OCI-LY1 (cell line): ENCODE measurements around the gene ADAMTS6.
A peak's percentile ranks its signal among the peaks of the same experiment; 100 is the strongest.

Experiments
- H2AFZ ChIP-seq: fragments of 200-600 bp; sonication (generic), shearing (Covaris generic); 2 replicates; pipeline ENCODE4 v1.6.0; 2014; ENCODE audit warnings: antibody characterized with exemption, mild to moderate bottlenecking, low read length
- H3F3A ChIP-seq: fragments of 200-600 bp; sonication (generic), shearing (Covaris generic); 2 replicates; pipeline ENCODE4 v1.6.0; 2014; ENCODE audit warnings: mild to moderate bottlenecking, antibody characterized with exemption, low read length, moderate library complexity; ENCODE audit not compliant: insufficient read depth
- H3K27ac ChIP-seq: fragments of 200-600 bp; sonication (generic); 2 replicates; pipeline ENCODE4 v1.5.1; 2014; ENCODE audit warnings: low read length, mixed run types, mild to moderate bottlenecking, low read depth; ENCODE audit not compliant: poor library complexity, severe bottlenecking
- H3K27me3 ChIP-seq: fragments of 200-600 bp; sonication (generic); 2 replicates; pipeline ENCODE4 v1.6.0; 2014; ENCODE audit warnings: antibody characterized with exemption, mild to moderate bottlenecking, low read length, moderate library complexity; ENCODE audit not compliant: insufficient read depth
- H3K36me3 ChIP-seq: fragments of 200-600 bp; sonication (generic); 2 replicates; pipeline ENCODE4 v1.6.1; 2014; ENCODE audit warnings: mild to moderate bottlenecking, antibody characterized with exemption, low read length, moderate library complexity, mixed read lengths; ENCODE audit not compliant: insufficient read depth
- H3K4me1 ChIP-seq: fragments of 200-600 bp; sonication (generic); 2 replicates; pipeline ENCODE4 v1.5.1; 2014; ENCODE audit warnings: mild to moderate bottlenecking, low read length, moderate library complexity; ENCODE audit not compliant: insufficient read depth, severe bottlenecking
- H3K4me2 ChIP-seq: fragments of 200-600 bp; sonication (generic), shearing (Covaris generic); 2 replicates; pipeline ENCODE4 v1.6.1; 2014; ENCODE audit warnings: low read length
- H3K4me3 ChIP-seq: fragments of 200-600 bp; sonication (generic); 2 replicates; pipeline ENCODE4 v1.5.1; 2014; ENCODE audit warnings: low read length, low read depth, mild to moderate bottlenecking, mixed read lengths; ENCODE audit not compliant: poor library complexity, severe bottlenecking
- H3K79me2 ChIP-seq: fragments of 200-600 bp; shearing (Covaris generic); 2 replicates; pipeline ENCODE4 v1.6.1; 2016; ENCODE audit warnings: mixed run types, low read length, mixed read lengths; ENCODE audit not compliant: insufficient read depth
- H3K9ac ChIP-seq: fragments of 200-600 bp; sonication (generic), shearing (Covaris generic); 2 replicates; pipeline ENCODE4 v1.6.1; 2014; ENCODE audit warnings: mild to moderate bottlenecking, low read length, mixed read lengths
- H3K9me2 ChIP-seq: fragments of 200-600 bp; sonication (generic), shearing (Covaris generic); 2 replicates; pipeline ENCODE4 v1.6.1; 2014; ENCODE audit warnings: low read depth, mild to moderate bottlenecking, low read length, mixed read lengths
- H3K9me3 ChIP-seq: fragments of 200-600 bp; shearing (Covaris generic); 2 replicates; pipeline ENCODE4 v1.6.1; 2014; ENCODE audit warnings: low read length, mixed read lengths
- H4K20me1 ChIP-seq: fragments of 200-600 bp; sonication (generic), shearing (Covaris generic); 2 replicates; pipeline ENCODE4 v1.6.0; 2016; ENCODE audit warnings: mild to moderate bottlenecking, low read length; ENCODE audit not compliant: insufficient read depth
- EZH2 ChIP-seq: fragments of 200-600 bp; sonication (generic), shearing (Covaris generic); IDR thresholded peaks from 2 replicates; pipeline ENCODE4 v1.8.0; 2017; ENCODE audit warnings: borderline replicate concordance, mixed run types, mild to moderate bottlenecking, antibody characterized with exemption, low read length, moderate library complexity, mixed read lengths
- TF ChIP-seq, protein P1 (sequence below): fragments of 200-600 bp; sonication (generic), shearing (Covaris generic); IDR thresholded peaks from 2 replicates; pipeline ENCODE4 v1.5.1; 2017; ENCODE audit warnings: mild to moderate bottlenecking, antibody characterized with exemption, low read length, moderate library complexity, mixed read lengths

ADAMTS6 gene, protein sequence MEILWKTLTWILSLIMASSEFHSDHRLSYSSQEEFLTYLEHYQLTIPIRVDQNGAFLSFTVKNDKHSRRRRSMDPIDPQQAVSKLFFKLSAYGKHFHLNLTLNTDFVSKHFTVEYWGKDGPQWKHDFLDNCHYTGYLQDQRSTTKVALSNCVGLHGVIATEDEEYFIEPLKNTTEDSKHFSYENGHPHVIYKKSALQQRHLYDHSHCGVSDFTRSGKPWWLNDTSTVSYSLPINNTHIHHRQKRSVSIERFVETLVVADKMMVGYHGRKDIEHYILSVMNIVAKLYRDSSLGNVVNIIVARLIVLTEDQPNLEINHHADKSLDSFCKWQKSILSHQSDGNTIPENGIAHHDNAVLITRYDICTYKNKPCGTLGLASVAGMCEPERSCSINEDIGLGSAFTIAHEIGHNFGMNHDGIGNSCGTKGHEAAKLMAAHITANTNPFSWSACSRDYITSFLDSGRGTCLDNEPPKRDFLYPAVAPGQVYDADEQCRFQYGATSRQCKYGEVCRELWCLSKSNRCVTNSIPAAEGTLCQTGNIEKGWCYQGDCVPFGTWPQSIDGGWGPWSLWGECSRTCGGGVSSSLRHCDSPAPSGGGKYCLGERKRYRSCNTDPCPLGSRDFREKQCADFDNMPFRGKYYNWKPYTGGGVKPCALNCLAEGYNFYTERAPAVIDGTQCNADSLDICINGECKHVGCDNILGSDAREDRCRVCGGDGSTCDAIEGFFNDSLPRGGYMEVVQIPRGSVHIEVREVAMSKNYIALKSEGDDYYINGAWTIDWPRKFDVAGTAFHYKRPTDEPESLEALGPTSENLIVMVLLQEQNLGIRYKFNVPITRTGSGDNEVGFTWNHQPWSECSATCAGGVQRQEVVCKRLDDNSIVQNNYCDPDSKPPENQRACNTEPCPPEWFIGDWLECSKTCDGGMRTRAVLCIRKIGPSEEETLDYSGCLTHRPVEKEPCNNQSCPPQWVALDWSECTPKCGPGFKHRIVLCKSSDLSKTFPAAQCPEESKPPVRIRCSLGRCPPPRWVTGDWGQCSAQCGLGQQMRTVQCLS (N-terminal part only)

DNA sequence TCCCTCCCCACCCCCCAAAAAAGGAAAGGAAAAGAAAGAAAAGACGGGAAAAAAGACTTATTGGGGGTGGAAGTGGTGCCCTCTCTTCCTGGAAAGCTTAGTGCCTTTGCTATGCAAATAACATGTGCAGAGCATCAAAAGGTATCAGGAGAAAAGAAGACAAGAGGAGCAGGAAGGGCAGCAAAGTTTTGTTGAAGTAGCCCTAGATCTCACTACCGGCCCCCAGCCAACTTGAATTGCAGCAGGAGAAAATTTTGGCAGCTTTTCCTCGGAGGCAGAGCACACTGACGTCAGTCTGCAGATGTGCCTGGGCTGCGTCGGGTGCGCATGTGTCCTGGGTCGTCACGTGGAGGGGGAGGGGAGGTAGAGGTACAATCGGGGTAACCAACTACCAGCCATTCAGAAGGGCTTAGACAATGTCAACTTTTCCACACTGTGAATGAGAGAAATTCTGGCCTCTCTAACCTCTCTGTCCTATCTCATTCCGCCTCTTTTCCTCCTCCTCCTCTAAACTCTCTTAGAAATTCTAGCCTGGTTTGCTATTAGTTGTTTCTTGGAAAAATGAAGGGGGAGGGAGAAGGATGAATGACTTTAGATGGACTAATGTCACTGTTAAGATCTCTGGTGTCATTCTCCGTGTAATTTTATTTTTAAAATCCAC, at the start of gene ADAMTS6:
ADAMTS6 (minus strand) TSS at position 286 of the 661 bp plus-strand sequence. CDS start 8,247 bp downstream, outside the sequence.
- Histone ChIP-seq H3K27me3 (no peaks in the 10 kb centered on the region), H3K4me3 (peak within 1 kb of the TSS; percentile 71), H3K4me1 (peaks cover 47% of the 10 kb centered on the region), H3F3A (0 out of 2 replicates have a peak, but pooled peaks cover 3% of the 10 kb centered on the region), H3K9ac (peak within 1 kb of the TSS; percentile 72), H3K9me3 (no peaks in the 10 kb centered on the region), H3K27ac (peak within 1 kb of the TSS; percentile 86), H4K20me1 (no peaks in the 10 kb centered on the region), H3K9me2 (no peaks in the 10 kb centered on the region), H3K4me2 (peak within 1 kb of the TSS; percentile 98), H3K79me2 (peaks cover 7% of the 10 kb centered on the region; the same call in 1 of the 2 replicates), H2AFZ (peak within 1 kb of the TSS; percentile 76; the same call in 1 of the 2 replicates), H3K36me3 (no peaks in the 10 kb centered on the region)
- TF ChIP-seq, protein P1, sequence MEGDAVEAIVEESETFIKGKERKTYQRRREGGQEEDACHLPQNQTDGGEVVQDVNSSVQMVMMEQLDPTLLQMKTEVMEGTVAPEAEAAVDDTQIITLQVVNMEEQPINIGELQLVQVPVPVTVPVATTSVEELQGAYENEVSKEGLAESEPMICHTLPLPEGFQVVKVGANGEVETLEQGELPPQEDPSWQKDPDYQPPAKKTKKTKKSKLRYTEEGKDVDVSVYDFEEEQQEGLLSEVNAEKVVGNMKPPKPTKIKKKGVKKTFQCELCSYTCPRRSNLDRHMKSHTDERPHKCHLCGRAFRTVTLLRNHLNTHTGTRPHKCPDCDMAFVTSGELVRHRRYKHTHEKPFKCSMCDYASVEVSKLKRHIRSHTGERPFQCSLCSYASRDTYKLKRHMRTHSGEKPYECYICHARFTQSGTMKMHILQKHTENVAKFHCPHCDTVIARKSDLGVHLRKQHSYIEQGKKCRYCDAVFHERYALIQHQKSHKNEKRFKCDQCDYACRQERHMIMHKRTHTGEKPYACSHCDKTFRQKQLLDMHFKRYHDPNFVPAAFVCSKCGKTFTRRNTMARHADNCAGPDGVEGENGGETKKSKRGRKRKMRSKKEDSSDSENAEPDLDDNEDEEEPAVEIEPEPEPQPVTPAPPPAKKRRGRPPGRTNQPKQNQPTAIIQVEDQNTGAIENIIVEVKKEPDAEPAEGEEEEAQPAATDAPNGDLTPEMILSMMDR, result no peak
- TF ChIP-seq EZH2, result no peak

DNA sequence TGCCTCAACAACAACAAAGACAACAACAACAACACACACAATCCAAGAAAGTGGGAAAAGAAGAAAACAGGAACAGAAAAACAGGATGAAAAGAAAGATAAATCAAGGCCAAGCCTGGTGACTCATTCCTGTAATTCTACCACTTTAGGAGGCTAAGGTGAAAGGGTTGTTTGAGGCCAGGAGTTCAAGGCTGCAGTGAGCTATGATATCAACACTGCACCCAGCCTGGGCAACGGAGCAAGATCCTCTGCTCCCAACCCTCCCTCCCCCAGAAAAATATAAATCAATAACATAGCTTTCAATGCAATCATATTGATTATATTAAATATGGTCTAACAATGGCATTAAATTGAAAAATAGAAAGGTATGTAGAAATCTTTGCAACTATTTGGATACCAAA, 49.2 kb upstream of the ADAMTS6 start:
- Histone ChIP-seq H3K36me3 (peaks cover 12% of the 10 kb centered on the region), H3K79me2 (no peaks in the 10 kb centered on the region), H2AFZ (no peak overlapping the region), H4K20me1 (no peaks in the 10 kb centered on the region), H3K9me3 (no peaks in the 10 kb centered on the region), H3K27ac (no peak overlapping the region), H3K4me2 (no peak overlapping the region), H3K9ac (no peak overlapping the region), H3K4me3 (no peak overlapping the region), H3K4me1 (no peaks in the 10 kb centered on the region), H3F3A (no peaks in the 10 kb centered on the region), H3K27me3 (no peaks in the 10 kb centered on the region), H3K9me2 (no peaks in the 10 kb centered on the region)
- TF ChIP-seq, protein P1, result no peak

DNA sequence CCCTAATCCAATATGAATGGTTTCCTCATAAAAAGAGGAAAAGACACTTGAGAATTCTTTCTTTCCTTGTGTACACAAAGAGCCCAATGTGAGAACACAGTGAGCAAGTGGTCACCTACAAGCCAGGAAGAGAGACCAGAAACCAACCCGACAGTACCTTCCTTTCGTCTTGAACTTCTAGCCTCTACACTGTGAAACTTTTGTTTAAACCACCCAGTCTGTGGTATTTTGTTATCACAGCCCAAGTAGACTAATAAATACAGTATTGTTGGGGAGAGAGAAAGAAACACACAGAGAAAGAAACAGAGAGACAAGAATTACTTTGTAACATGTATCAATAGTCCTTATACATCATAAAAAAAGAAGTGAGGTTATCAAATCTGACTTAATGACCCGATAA, 44.0 kb upstream of the ADAMTS6 start:
- H3K79me2 ChIP-seq, result no peaks in the 10 kb centered on the region
- H4K20me1 ChIP-seq, result no peaks in the 10 kb centered on the region
- H3K9ac ChIP-seq, result no peak overlapping the region
- H3F3A ChIP-seq, result no peaks in the 10 kb centered on the region
- H3K36me3 ChIP-seq, result peaks cover 43% of the 10 kb centered on the region
- no peak overlapping the region for H3K27ac ChIP-seq
- H3K4me2 ChIP-seq, result no peak overlapping the region
- H3K9me2 ChIP-seq, result no peaks in the 10 kb centered on the region
- H3K4me3 ChIP-seq, result no peak overlapping the region
- no peaks in the 10 kb centered on the region for H3K9me3 ChIP-seq
- H3K4me1 ChIP-seq, result no peaks in the 10 kb centered on the region
- TF ChIP-seq, protein P1, result no peak
- no peak for TF ChIP-seq EZH2
- H2AFZ ChIP-seq, result no peak overlapping the region
- H3K27me3 ChIP-seq, result no peaks in the 10 kb centered on the region
